Limb (tissue), 2 donors: ENCODE results near the gene IRX5.

Source experiments
- DNase-seq, 2 donors: peaks; one replicate each; pipeline ENCODE4 v3.0.0-alpha.2; 2016; ENCODE audit errors: extremely low spot score in 2 of 2

IRX5 gene

GRCh38 chr16:54946909-54947308, 16.2 kb downstream of the IRX5 start:
- no peak for DNase-seq

DNA sequence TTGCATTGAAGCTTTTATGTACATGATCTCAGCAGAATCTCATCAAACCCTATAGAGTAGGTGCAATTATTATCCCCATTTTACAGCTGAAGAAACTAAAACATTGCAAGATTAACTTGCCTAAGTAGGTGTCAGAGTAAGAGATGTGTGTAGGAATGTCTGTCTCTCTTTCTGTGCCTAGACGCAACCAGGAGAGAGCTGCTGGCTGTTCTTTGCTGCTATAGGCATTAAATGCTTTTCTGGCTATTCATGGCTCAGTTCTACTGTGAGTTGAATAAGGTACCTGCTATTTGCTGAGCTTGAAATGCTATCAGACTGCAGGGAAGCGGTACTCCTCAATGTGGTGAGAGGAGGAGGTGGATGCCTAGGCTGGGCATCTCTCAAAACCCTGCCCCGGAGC, 17.0 kb downstream of the IRX5 start:
- no peak for DNase-seq

GRCh38 chr16:54952195-54952594, 21.5 kb downstream of the IRX5 start:
- DNase-seq: no peak

GRCh38 chr16:54953461-54953860, 22.8 kb downstream of the IRX5 start:
- no peak for DNase-seq

DNA sequence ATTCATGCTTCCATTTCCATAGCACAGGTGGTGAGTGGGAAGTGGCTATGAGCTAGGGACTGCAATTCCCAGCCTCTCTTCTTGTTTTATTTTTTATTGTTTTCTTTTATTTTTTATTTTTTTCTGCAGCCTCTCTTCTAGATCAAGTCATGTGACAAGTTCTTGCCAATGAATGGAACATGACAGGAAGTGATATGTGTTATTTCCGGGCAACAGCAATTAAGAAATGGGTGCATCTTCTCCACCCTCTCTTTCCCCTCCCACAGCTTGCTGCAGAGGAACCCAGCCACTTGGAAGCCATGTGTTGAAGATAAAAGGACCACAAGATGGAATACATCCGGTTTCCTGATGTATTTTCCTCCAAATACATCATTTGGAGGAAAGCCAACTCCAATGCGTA, 23.6 kb downstream of the IRX5 start:
- no peak for DNase-seq

DNA sequence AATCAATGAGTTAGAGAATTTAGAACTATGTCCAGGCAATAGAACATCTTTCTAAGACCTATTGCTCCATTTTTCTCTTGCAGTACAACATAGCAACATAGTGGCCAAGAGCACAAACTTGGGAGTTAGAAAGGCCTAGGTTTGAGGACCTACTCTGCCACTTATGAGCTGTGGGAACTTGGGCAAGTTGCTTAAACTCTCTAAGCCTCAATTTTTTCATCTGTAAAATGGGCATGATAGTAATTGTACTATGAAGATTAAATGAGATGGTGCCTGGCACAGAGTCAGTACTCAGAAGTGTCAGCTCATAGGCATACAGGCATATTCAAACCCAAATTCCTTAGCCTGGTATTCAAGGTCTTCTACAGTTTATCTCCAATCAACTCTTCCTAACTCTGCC, 25.1 kb downstream of the IRX5 start:
- DNase-seq: no peak

- no peak for DNase-seq
Observed at GRCh38 chr16:54957403-54958166, 26.9 kb downstream of the IRX5 start.

- DNase-seq: no peak
Observed at GRCh38 chr16:54962045-54962444, 31.4 kb downstream of the IRX5 start.

GRCh38 chr16:54964239-54964638, 33.6 kb downstream of the IRX5 start:
- no peak for DNase-seq

DNA sequence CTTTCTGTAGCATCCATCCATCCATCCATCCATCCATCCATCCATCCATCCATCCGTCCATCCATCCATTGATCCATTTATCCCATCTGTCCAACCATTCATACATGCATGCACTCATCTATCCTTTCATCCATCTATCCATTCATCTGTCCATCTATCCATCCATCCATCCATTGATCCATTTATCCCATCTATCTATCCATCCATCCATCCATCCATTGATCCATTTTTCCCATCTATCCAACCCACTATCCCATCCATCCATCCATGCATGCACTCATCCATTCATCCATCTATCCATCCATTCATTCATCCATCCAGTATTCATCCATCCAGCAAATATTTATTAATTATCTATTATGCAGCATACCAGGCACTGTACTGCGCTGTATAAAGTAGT, 34.8 kb downstream of the IRX5 start:
- DNase-seq: no peak

- DNase-seq: no peak
Observed at GRCh38 chr16:54968011-54968410, 37.3 kb downstream of the IRX5 start.

DNA sequence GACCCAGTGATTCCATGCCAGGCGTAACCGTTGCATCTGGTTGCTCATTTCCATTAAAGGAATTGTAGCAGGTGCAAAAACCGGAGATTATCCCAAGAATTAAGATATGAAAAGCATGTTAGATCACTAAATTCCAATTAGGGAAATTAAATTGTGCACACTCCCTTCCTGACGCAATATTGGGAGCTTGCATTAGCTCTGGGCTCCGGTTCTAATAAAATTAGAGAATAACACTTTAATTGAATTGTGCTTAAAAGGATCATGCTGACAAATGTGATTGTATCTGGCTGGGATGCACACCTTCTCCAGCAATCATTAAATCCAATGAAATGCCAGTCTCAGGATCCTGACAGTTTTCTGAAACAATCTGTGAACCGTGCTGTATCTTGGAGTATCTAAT, 38.1 kb downstream of the IRX5 start:
- DNase-seq: no peak

DNA sequence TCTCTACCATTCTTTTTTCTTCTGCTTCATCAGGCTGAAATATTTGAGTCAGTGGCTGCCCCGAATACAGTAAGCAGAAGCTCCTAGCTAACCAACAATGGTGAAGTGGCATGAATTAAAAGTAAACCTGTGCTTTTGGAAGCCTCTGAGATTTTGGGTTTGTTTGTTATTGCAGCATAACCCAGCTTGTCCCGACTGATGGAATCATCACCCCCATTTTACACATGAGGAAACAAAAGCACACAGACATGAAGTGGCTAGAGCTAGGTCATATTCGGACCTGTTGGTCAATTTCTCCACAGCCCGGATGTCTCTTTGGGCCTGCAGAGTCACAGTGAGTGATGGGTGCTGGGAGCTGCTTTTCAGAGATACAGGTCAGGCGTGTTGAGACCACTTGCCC, 39.4 kb downstream of the IRX5 start:
- DNase-seq: no peak

DNA sequence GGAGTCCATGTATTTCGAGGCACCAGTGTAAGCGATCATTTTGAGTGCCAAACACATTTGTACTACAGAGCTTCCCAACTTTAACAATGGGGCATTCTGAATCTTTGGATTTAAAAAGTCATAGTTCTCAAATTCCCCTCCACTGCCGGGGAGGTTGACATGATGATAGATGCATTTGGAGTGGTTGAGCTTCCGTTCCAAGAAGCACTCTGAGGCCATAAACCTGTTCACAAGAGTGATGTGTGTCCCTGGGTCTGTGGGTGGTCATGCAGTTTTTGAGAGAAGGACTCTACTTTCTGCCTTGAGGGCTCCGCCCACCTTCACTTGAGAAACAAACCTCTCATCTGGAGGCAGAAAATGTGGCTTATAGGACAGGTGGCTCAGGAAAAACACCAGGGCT, 43.7 kb downstream of the IRX5 start:
- DNase-seq: no peak

- DNase-seq: no peak
Observed at GRCh38 chr16:54976651-54977200, 46.1 kb downstream of the IRX5 start.

- DNase-seq: no peak
Observed at GRCh38 chr16:54977211-54977610, 46.5 kb downstream of the IRX5 start.

GRCh38 chr16:54980821-54981220, 50.2 kb downstream of the IRX5 start:
- no peak for DNase-seq
